ENCODE measurements around the gene IGSF5. TPM values are rescaled to one million over a fixed set of nuclear protein-coding genes. Genes with fewer than 3 reads are reported as not detected.

IGSF5 gene
- total RNA-seq, 3 donors from 2014 or later (not counting 1 experiment from before 2014, with no cell fraction given): not detected

DNA sequence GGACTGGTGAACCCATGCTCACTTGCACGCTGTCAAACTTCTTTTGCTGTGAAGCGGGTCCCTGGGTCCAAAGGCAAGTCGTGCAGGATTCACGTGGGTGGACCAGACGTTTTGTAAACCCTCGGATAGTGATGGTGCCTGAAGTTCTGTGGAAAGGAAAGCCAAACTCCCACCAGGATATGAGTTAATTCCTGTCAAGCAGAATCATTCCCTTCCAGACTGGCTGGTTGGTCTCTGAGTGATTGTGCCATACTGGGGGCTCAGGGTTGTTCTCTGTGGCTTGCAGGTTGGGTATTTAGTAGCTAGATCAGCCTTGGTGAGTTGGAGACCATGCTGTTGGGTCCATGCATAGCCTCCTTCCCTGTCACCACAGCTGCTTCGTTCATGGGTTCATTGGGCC lies 32.7 kb upstream of the IGSF5 start:
- WGBS (ENCODE audit: insufficient coverage): 86% methylated on average over 7 of the region's 7 CpGs

DNA sequence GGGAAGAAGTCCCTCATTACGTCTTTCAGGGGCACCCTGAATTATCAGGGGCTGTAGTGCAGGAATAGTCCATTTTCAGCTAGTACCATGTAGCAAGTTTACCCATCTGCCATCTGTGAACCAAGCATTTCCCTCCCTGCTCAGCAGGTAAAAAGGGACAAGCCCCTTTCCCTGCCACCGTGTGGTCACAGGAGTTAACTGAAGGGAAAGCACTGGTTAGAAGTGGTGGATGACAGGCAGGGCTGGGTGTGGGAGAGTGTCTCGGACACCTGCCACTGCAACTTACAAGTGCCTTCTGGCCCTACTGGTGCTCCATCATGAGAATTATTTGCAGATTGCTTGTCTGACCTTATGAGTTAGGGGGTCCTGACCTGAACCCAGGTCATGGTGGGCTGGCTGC lies 32.0 kb upstream of the IGSF5 start:
- Histone ChIP-seq H3K27me3 (ENCODE audit: control insufficient read depth, insufficient read depth, low read length) (no peaks in the 10 kb centered on the region), H3K9me3 (ENCODE audit: control insufficient read depth, insufficient read depth, low read length) (no peaks in the 10 kb centered on the region), H3K4me1 (ENCODE audit: control insufficient read depth, insufficient read depth, low read length) (no peaks in the 10 kb centered on the region), H3K36me3 (ENCODE audit: control insufficient read depth, insufficient read depth, low read length) (no peaks in the 10 kb centered on the region), H3K4me3 (ENCODE audit: low read length) (no peak overlapping the region), H3K27ac (ENCODE audit: low read length) (no peak overlapping the region)
- ATAC-seq: no peak
- Mint-ChIP-seq H3K4me1 (no peaks in the 10 kb centered on the region), H3K4me3 (no peak overlapping the region), H3K27me3 (ENCODE audit: low read depth in 2 of 2) (no peaks in the 10 kb centered on the region), H3K27ac (no peak overlapping the region), H3K36me3 (no peaks in the 10 kb centered on the region), H3K9me3 (no peaks in the 10 kb centered on the region)
- TF ChIP-seq, protein P1, sequence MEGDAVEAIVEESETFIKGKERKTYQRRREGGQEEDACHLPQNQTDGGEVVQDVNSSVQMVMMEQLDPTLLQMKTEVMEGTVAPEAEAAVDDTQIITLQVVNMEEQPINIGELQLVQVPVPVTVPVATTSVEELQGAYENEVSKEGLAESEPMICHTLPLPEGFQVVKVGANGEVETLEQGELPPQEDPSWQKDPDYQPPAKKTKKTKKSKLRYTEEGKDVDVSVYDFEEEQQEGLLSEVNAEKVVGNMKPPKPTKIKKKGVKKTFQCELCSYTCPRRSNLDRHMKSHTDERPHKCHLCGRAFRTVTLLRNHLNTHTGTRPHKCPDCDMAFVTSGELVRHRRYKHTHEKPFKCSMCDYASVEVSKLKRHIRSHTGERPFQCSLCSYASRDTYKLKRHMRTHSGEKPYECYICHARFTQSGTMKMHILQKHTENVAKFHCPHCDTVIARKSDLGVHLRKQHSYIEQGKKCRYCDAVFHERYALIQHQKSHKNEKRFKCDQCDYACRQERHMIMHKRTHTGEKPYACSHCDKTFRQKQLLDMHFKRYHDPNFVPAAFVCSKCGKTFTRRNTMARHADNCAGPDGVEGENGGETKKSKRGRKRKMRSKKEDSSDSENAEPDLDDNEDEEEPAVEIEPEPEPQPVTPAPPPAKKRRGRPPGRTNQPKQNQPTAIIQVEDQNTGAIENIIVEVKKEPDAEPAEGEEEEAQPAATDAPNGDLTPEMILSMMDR (IDR thresholded peaks at IDR 0.05): no peak
- WGBS (ENCODE audit: insufficient coverage): 66% methylated on average over 3 of the region's 3 CpGs
- DNase-seq: no peak
- intact Hi-C loops (cut with micrococcal nuclease): no loop called here

More for the DNA sequence above, 32.7 kb upstream of the IGSF5 start:
- no peak overlapping the region for H3K4me3 Mint-ChIP-seq
- Histone ChIP-seq H3K9me3 (ENCODE audit: control insufficient read depth, insufficient read depth, low read length) (no peaks in the 10 kb centered on the region), H3K27ac (ENCODE audit: low read length) (no peak overlapping the region), H3K4me1 (ENCODE audit: control insufficient read depth, insufficient read depth, low read length) (no peaks in the 10 kb centered on the region), H3K27me3 (ENCODE audit: control insufficient read depth, insufficient read depth, low read length) (no peaks in the 10 kb centered on the region), H3K4me3 (ENCODE audit: low read length) (no peak overlapping the region), H3K36me3 (ENCODE audit: control insufficient read depth, insufficient read depth, low read length) (no peaks in the 10 kb centered on the region)
- peaks cover 0 to 3% of the 10 kb centered on the region in 2 donors for H3K27me3 Mint-ChIP-seq (ENCODE audit: low read depth in 2 of 2)
- no peaks in the 10 kb centered on the region for H3K9me3 Mint-ChIP-seq
- DNase-seq (no peak), ATAC-seq (no peak)
- TF ChIP-seq, protein P1 (IDR thresholded peaks at IDR 0.05): no peak
- intact Hi-C loops (cut with micrococcal nuclease): no loop called here
- no peak overlapping the region for H3K27ac Mint-ChIP-seq
- H3K4me1 Mint-ChIP-seq: no peaks in the 10 kb centered on the region
- no peaks in the 10 kb centered on the region for H3K36me3 Mint-ChIP-seq

DNA sequence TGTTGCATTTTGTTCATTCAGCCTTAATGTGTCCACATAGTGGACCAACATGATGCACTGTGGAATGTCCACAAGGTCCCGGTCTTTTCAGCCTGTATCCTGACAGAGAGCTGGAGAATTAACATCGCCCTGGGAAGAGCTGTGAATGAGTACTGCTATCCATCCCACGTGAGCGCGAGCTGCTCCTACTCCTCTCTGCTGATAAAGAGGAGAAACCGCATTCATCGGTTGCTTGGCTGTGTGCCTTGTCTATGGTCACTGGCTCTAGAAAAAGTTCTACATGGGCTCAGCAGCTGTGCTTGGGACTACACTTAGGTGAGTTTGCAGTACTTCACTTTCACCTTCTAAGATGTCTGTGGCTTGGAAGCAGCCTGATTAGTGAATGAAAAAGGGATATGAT lies 31.1 kb upstream of the IGSF5 start:
- intact Hi-C loops (cut with micrococcal nuclease): no loop called here
- Mint-ChIP-seq H3K9me3 (no peaks in the 10 kb centered on the region), H3K4me3 (no peak overlapping the region), H3K27me3 (ENCODE audit: low read depth in 2 of 2) (no peaks in the 10 kb centered on the region), H3K36me3 (no peaks in the 10 kb centered on the region), H3K4me1 (no peaks in the 10 kb centered on the region), H3K27ac (no peak overlapping the region)
- no peaks in the 10 kb centered on the region for H3K36me3 ChIP-seq (ENCODE audit: control insufficient read depth, insufficient read depth, low read length)
- H3K4me1 ChIP-seq (ENCODE audit: control insufficient read depth, insufficient read depth, low read length): no peaks in the 10 kb centered on the region
- H3K27me3 ChIP-seq (ENCODE audit: control insufficient read depth, insufficient read depth, low read length): no peaks in the 10 kb centered on the region
- no peak overlapping the region for H3K4me3 ChIP-seq (ENCODE audit: low read length)
- 89% methylated on average over 7 of the region's 7 CpGs for WGBS (ENCODE audit: insufficient coverage)
- no peak for ATAC-seq
- DNase-seq: no peak
- H3K9me3 ChIP-seq (ENCODE audit: control insufficient read depth, insufficient read depth, low read length): no peaks in the 10 kb centered on the region
- TF ChIP-seq, protein P1 (IDR thresholded peaks at IDR 0.05): no peak
- no peak overlapping the region for H3K27ac ChIP-seq (ENCODE audit: low read length)

DNA sequence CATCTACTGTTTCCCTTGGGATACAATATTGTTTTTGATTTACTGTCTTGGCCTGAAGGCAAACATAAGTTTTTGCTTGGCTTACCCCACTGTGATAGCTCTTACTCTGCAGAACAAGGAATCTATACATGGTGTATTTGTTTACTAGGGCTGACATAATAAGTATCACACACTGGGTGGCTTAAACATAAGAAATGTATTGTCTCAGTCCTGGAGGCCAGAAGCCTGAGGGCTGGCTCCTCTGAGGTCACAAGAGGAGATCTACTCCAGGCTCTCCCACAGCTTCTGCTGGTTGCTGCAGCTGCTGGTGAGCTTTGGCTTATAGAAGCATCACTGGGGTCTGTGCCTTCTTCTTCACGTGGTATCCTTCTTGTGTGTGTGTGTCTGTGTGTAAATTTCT lies 30.7 kb upstream of the IGSF5 start:
- no peaks in the 10 kb centered on the region for H3K4me1 Mint-ChIP-seq
- Histone ChIP-seq H3K9me3 (ENCODE audit: control insufficient read depth, insufficient read depth, low read length) (no peaks in the 10 kb centered on the region), H3K4me3 (ENCODE audit: low read length) (no peak overlapping the region), H3K36me3 (ENCODE audit: control insufficient read depth, insufficient read depth, low read length) (no peaks in the 10 kb centered on the region), H3K4me1 (ENCODE audit: control insufficient read depth, insufficient read depth, low read length) (no peaks in the 10 kb centered on the region), H3K27ac (ENCODE audit: low read length) (no peak overlapping the region), H3K27me3 (ENCODE audit: control insufficient read depth, insufficient read depth, low read length) (no peaks in the 10 kb centered on the region)
- no peaks in the 10 kb centered on the region for H3K27me3 Mint-ChIP-seq (ENCODE audit: low read depth in 2 of 2)
- no peak overlapping the region for H3K4me3 Mint-ChIP-seq
- intact Hi-C loops (cut with micrococcal nuclease): no loop called here
- no peak overlapping the region for H3K27ac Mint-ChIP-seq
- 86% methylated on average over 1 of the region's 1 CpG for whole genome bisulfite sequencing (ENCODE audit: insufficient coverage)
- ATAC-seq: no peak
- H3K36me3 Mint-ChIP-seq: no peaks in the 10 kb centered on the region
- no peaks in the 10 kb centered on the region for H3K9me3 Mint-ChIP-seq
- TF ChIP-seq, protein P1 (IDR thresholded peaks at IDR 0.05): no peak
- no peak for DNase-seq

Data from natural killer cell (primary cell).